ENCODE results near the gene C1orf50.
A peak's percentile ranks its signal among the peaks of the same experiment; 100 is the strongest.
"Not testable (repeated sequence)": the region's sequence is repeated elsewhere in the genome, so short reads cannot be mapped to it uniquely, and the experiment has no call there.

The C1orf50 gene

GRCh38 chr1:42766741-42767509 lies at the start of gene C1orf50, which contains the start of gene P3H1:
Gene C1orf50, plus strand, starts transcription at chr1:42767249. Its CDS starts 63 bp downstream, at chr1:42767312.
Gene P3H1, minus strand, starts transcription at chr1:42767028. Its CDS starts 57 bp downstream, at chr1:42766971.
- peak; percentile 100 for DNase-seq (ENCODE audit: low read depth)

- DNase-seq (ENCODE audit: low read depth): no peak
Observed at GRCh38 chr1:42720868-42721267, 46.2 kb upstream of the C1orf50 start.

DNA sequence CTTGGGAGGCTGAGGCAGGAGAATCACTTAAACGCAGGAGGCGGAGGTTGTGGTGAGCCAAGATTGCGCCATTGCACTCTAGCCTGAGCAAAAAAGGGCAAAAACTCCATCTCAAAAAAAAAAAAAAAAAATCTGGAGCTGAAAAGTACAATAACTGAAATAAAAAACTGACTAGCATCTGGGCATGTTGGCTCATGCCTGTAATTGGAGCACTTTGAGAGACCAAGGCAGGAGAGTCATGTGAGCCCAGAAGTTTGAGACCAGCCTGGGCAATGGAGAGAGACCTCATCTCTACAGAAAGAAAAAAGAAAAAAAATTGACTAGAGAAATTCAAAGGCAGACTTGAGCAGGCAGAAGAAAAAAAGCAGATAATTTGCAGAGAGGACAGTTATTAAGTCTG lies 45.1 kb upstream of the C1orf50 start:
- DNase-seq (ENCODE audit: low read depth): no peak

DNA sequence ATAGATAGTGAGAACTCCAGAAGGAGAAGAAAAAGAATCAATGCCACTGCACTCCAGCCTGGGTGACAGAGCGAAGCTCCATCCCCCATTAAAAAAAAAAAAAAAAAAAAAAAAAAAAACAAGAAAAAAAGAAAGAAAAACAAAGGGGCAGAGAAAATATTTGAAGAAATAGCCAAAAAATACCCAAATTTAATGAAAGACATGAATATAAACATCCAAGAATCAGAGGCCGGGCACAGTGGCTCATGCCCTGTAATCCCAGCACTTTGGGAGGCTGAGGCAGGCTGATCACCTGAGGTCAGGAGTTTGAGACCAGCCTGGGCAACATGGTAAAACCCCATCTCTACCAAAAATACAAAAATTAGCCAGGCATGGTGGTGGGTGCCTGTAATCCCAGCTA lies 44.6 kb upstream of the C1orf50 start:
- not testable (repeated sequence) for DNase-seq (ENCODE audit: low read depth)

- DNase-seq (ENCODE audit: low read depth): no peak
Observed at GRCh38 chr1:42723511-42723910, 43.5 kb upstream of the C1orf50 start.

DNA sequence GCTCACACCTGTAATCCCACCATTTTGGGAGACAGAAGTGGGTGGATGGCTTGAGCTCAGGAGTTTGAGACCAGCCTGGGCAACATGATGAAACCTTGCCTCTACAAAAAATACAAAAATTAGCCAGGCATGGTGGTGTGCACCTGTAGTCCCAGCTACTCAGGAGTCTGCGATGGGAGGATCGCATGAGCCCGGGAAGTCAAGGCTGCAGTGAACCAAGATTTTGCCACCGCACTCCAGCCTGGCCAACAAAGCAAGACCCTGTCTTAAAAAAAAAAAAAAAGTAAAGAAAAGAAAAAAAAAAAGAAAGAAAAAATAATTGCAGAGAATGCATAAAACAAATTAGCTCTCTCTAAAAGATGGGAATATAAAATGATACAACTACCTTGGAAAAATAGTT lies 41.2 kb upstream of the C1orf50 start:
- not testable (repeated sequence) for DNase-seq (ENCODE audit: low read depth)

DNA sequence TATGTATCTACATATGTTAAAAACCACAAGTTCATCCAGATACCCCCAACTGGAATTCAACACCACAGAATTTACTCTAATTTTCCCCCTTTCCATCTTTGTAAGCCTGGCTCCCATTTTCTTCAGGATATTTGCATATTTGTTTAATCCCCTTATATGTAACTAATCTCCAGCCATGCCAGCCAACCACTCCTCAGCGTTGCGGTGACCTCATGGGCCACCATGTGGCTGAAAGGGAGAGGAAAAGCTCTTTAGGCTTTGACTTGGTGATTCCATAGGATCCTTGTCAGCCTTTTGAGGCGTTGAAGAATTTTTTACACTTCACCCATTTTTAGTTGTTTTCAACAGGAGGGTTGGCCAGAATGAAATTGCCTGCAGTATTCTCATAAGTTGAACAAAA lies 37.0 kb upstream of the C1orf50 start:
- DNase-seq (ENCODE audit: low read depth): no peak

- peak; percentile 18 for DNase-seq (ENCODE audit: low read depth)
Observed at GRCh38 chr1:42730988-42731387, 36.1 kb upstream of the C1orf50 start.

DNA sequence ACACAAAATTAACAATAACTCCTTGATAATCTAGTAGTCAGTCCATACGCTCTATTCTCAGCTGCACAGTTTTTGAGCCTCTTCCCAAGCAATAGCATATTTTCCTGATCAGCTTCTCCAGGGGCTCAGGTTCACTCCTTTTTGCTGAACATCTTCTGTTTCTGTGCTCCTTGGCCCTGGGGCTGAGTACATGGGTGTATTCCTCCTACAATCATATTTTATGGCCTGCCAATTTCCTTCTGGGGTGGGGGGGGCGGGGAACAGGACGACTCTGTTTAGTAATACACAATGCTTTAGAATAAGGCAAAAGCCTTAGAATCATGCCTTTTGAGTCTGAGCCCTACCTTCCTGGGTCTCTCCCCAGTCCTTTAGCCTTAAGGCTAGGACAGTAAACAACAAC lies 35.5 kb upstream of the C1orf50 start:
- no peak for DNase-seq (ENCODE audit: low read depth)

GRCh38 chr1:42732126-42732680 lies 34.8 kb upstream of the C1orf50 start:
- DNase-seq (ENCODE audit: low read depth): no peak

GRCh38 chr1:42733415-42734200 lies 33.4 kb upstream of the C1orf50 start:
- DNase-seq (ENCODE audit: low read depth): no peak

- no peak for DNase-seq (ENCODE audit: low read depth)
Observed at GRCh38 chr1:42734201-42735035, 32.6 kb upstream of the C1orf50 start.

DNA sequence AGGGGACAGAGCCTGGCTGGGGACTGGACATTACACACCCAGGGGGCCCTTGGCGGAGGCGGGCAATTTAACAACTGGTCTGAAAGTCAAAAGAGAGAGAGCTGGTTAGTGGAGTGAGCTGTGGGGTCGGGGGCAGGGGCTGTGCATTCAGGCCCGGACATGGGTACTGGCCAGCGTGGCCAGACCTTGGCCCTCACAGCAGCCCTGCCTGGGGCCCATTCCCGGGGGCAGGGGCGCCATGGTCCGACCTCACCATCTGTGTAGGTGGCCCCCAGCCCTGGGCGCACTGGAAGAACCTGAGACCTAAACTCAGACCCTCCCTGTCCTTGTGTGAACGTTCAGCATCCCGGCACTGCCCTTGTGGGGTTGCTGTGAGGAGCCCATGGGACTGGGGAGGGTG lies 32.0 kb upstream of the C1orf50 start:
- DNase-seq (ENCODE audit: low read depth): no peak

DNA sequence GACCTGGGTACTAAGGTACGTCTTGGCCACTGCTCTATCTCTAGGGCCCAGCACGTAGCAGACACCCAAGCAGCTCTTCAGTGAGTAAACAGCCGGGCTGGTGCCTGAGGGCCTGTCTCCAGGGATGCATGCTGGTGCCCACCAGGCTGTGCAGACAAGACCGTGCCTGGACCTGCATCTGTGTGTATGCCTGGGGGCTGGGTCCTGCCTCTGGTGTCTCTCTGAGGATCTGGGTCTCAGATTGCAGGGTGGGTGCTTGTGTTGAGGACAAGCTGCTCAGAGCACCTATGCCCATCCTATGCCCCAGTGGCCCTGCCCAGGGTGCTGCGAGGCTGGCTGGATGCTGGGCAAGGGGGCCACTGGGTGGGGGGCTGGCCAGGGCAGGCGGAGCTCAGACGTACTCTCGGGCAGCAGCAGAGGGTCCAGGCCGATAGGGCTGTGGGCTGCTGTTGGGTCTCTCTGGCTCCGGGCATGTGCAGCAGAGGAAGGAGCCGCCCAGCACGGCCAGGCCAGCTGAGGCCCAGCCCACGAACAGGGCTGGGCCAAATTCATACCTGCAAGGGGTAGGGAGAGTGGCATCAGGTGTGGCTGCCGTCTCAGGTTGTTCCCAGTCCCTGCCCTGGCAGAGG lies 31.5 kb upstream of the C1orf50 start:
- DNase-seq (ENCODE audit: low read depth): no peak

DNA sequence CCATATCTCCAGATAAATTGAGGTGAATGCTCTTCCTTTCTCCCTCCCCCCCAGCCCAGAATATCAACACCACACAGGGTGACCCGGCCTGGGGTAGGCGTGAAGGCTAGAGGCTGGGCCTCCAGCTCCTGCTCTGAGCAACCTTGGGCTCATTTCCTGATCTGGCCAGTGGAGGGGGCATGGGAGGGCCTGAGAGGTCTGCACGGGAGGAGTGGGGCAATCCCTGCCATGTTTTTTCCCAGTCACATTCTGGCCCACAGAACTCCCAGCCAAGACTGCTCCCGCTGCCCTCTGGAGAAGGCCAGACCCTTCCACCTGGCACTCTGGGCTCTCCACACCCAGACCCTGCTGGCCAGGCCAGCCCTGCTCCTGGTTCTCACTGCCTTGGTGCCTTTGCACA lies 30.9 kb upstream of the C1orf50 start:
- no peak for DNase-seq (ENCODE audit: low read depth)

GRCh38 chr1:42736571-42737200 lies 30.4 kb upstream of the C1orf50 start:
- DNase-seq (ENCODE audit: low read depth): no peak

- DNase-seq (ENCODE audit: low read depth): no peak
Observed at GRCh38 chr1:42737257-42737656, 29.8 kb upstream of the C1orf50 start.

DNA sequence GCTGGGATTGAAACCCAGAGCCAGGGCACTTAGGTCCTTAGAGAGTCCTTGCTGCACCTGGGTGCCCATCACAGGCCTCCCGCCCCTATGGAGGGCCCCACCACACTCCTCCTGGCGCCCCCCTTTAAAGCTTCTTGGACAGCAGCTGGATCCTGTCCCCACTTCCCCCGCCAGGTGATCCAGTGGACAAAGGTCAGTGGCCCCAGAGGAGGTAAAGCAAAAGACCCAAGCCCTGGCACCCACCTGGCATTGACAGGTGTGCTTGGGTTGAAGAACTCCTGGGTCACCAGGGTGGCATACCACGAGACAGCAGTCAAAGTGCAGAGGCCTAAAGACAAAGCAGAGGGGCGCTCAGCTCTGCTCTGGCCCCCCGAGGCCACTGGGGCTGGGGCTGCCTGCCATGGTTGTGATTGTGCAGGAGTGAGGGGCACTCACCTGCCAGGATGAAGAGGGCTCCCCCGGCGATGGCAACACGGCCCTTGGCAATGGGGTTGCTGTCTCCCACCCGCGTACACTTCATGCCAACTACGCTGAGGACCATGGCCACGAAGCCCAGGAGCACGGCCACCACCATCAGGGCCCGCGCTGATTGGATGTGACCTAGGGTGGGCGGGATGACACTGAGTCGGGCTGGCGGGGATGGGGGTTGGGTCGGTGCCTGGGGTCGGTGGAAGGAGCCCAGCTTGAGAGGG lies 28.9 kb upstream of the C1orf50 start:
- no peak for DNase-seq (ENCODE audit: low read depth)

DNA sequence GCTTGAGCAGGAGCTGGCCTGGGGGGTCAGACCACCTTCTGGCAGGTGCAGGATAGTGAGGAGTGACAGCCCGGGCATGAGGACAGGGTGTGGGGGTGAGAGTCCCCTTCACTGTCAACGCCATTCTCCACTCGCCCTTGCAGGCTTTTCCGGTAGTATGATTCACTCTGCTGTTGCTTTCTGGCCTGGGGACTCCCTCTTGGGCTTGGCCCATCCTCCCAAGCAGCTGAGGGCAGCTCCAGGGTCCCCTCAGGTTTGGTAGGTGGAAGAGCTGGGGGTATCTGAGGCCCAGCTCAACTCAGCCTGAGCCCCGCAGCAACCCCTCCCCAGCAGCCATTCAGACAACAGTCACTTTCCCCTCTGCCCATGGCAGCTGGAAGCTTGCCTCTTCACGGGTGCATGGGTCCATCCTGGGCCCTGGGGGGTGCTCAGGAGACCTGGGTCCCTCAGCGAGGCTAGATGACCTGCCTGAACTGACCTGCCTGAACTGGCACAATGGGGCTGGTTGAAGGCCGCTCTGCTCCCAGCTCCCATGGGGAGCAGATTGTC lies 28.3 kb upstream of the C1orf50 start:
- DNase-seq (ENCODE audit: low read depth): no peak
